ENCODE data around the gene SH2D3C.

Gene SH2D3C

DNA sequence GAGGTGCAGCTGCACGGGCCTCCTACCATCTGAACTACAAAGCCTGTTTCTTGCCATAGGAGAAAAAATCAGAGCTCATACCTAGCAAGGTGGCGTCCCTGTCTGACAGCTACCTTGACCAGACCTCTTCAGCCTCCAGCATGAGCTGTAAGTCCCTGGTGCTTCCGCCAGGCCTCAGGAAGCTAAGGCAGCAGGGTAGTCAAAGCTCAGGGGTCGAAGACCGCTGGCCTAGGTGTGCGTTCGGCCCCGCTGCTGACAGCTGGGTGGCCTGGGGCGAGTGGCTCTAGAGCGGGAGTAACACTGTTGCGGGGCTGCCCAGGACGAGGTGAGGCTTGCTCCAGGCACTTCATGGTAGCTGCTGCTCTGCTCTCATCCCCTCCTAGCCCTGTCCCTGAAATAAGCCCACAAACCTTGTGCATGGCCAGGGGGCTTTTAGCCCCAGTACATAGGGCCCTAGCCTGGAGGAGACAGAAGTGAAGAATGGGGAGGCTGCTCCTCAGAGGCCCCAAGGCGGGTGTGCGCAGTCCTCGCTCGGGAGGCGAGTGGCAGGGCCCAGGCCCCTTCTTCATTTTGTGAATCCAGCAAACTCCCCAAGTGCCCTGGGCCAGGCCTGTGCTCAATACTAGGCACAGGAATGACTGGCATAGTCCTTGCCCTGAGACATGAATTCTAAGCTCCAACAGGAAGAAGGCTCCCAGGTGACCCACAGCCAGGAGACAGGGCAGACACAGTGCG lies 48.8 kb downstream of the SH2D3C start:
- TF ChIP-seq, protein P1, sequence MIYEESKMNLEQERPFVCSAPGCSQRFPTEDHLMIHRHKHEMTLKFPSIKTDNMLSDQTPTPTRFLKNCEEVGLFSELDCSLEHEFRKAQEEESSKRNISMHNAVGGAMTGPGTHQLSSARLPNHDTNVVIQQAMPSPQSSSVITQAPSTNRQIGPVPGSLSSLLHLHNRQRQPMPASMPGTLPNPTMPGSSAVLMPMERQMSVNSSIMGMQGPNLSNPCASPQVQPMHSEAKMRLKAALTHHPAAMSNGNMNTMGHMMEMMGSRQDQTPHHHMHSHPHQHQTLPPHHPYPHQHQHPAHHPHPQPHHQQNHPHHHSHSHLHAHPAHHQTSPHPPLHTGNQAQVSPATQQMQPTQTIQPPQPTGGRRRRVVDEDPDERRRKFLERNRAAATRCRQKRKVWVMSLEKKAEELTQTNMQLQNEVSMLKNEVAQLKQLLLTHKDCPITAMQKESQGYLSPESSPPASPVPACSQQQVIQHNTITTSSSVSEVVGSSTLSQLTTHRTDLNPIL (CRISPR knock-in tag; IDR thresholded peaks at IDR 0.05; ENCODE audit: low read depth) = no peak
- TF ChIP-seq GLIS3 (CRISPR knock-in tag; IDR thresholded peaks at IDR 0.05) (no peak), RARB (CRISPR knock-in tag; IDR thresholded peaks at IDR 0.05) (no peak), TCF4 (CRISPR knock-in tag; IDR thresholded peaks at IDR 0.05; ENCODE audit: borderline replicate concordance) (no peak), ESRRG (CRISPR knock-in tag; IDR thresholded peaks at IDR 0.05) (no peak), ZNF70 (CRISPR knock-in tag; IDR thresholded peaks at IDR 0.05) (no peak), SNAI2 (CRISPR knock-in tag; IDR thresholded peaks at IDR 0.05) (no peak), ISL1 (CRISPR knock-in tag; IDR thresholded peaks at IDR 0.05) (no peak), ZFP30 (CRISPR knock-in tag; IDR thresholded peaks at IDR 0.05) (no peak), ZNF565 (CRISPR knock-in tag; conservative IDR thresholded peaks at IDR 0.05; ENCODE audit: low read depth) (no peak)
- TF ChIP-seq, protein P2, sequence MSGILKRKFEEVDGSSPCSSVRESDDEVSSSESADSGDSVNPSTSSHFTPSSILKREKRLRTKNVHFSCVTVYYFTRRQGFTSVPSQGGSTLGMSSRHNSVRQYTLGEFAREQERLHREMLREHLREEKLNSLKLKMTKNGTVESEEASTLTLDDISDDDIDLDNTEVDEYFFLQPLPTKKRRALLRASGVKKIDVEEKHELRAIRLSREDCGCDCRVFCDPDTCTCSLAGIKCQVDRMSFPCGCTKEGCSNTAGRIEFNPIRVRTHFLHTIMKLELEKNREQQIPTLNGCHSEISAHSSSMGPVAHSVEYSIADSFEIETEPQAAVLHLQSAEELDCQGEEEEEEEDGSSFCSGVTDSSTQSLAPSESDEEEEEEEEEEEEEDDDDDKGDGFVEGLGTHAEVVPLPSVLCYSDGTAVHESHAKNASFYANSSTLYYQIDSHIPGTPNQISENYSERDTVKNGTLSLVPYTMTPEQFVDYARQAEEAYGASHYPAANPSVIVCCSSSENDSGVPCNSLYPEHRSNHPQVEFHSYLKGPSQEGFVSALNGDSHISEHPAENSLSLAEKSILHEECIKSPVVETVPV (CRISPR knock-in tag; IDR thresholded peaks at IDR 0.05) = no peak
- TF ChIP-seq, protein P3, sequence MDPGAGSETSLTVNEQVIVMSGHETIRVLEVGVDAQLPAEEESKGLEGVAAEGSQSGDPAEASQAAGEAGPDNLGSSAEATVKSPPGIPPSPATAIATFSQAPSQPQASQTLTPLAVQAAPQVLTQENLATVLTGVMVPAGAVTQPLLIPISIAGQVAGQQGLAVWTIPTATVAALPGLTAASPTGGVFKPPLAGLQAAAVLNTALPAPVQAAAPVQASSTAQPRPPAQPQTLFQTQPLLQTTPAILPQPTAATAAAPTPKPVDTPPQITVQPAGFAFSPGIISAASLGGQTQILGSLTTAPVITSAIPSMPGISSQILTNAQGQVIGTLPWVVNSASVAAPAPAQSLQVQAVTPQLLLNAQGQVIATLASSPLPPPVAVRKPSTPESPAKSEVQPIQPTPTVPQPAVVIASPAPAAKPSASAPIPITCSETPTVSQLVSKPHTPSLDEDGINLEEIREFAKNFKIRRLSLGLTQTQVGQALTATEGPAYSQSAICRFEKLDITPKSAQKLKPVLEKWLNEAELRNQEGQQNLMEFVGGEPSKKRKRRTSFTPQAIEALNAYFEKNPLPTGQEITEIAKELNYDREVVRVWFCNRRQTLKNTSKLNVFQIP (CRISPR knock-in tag; IDR thresholded peaks at IDR 0.05; ENCODE audit: borderline replicate concordance, low read depth) = no peak
- ATAC-seq = no peak

- no peak for ATAC-seq
- TF ChIP-seq ARNTL (CRISPR knock-in tag; IDR thresholded peaks at IDR 0.05; ENCODE audit: borderline replicate concordance, low read depth) (no peak), SNAI2 (CRISPR knock-in tag; IDR thresholded peaks at IDR 0.05) (no peak), ZFP3 (CRISPR knock-in tag; IDR thresholded peaks at IDR 0.05) (no peak), ESRRG (CRISPR knock-in tag; IDR thresholded peaks at IDR 0.05) (no peak), TOX (CRISPR knock-in tag; IDR thresholded peaks at IDR 0.05; ENCODE audit: borderline replicate concordance) (no peak), TCF4 (CRISPR knock-in tag; IDR thresholded peaks at IDR 0.05; ENCODE audit: borderline replicate concordance) (no peak), ZFP30 (CRISPR knock-in tag; IDR thresholded peaks at IDR 0.05) (no peak), ZNF565 (CRISPR knock-in tag; conservative IDR thresholded peaks at IDR 0.05; ENCODE audit: low read depth) (no peak), OSR1 (CRISPR knock-in tag; IDR thresholded peaks at IDR 0.05) (no peak), BACH2 (CRISPR knock-in tag; IDR thresholded peaks at IDR 0.05; ENCODE audit: borderline replicate concordance) (no peak), ZNF70 (CRISPR knock-in tag; IDR thresholded peaks at IDR 0.05) (no peak), ISL1 (CRISPR knock-in tag; IDR thresholded peaks at IDR 0.05) (no peak), CSDC2 (CRISPR knock-in tag; IDR thresholded peaks at IDR 0.05) (no peak), PPARA (CRISPR knock-in tag; IDR thresholded peaks at IDR 0.05; ENCODE audit: borderline replicate concordance) (no peak)
- TF ChIP-seq, protein P2 (CRISPR knock-in tag; IDR thresholded peaks at IDR 0.05) = no peak
- TF ChIP-seq, protein P4, sequence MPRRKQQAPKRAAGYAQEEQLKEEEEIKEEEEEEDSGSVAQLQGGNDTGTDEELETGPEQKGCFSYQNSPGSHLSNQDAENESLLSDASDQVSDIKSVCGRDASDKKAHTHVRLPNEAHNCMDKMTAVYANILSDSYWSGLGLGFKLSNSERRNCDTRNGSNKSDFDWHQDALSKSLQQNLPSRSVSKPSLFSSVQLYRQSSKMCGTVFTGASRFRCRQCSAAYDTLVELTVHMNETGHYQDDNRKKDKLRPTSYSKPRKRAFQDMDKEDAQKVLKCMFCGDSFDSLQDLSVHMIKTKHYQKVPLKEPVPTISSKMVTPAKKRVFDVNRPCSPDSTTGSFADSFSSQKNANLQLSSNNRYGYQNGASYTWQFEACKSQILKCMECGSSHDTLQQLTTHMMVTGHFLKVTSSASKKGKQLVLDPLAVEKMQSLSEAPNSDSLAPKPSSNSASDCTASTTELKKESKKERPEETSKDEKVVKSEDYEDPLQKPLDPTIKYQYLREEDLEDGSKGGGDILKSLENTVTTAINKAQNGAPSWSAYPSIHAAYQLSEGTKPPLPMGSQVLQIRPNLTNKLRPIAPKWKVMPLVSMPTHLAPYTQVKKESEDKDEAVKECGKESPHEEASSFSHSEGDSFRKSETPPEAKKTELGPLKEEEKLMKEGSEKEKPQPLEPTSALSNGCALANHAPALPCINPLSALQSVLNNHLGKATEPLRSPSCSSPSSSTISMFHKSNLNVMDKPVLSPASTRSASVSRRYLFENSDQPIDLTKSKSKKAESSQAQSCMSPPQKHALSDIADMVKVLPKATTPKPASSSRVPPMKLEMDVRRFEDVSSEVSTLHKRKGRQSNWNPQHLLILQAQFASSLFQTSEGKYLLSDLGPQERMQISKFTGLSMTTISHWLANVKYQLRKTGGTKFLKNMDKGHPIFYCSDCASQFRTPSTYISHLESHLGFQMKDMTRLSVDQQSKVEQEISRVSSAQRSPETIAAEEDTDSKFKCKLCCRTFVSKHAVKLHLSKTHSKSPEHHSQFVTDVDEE (CRISPR knock-in tag; IDR thresholded peaks at IDR 0.05) = no peak
- TF ChIP-seq, protein P5, sequence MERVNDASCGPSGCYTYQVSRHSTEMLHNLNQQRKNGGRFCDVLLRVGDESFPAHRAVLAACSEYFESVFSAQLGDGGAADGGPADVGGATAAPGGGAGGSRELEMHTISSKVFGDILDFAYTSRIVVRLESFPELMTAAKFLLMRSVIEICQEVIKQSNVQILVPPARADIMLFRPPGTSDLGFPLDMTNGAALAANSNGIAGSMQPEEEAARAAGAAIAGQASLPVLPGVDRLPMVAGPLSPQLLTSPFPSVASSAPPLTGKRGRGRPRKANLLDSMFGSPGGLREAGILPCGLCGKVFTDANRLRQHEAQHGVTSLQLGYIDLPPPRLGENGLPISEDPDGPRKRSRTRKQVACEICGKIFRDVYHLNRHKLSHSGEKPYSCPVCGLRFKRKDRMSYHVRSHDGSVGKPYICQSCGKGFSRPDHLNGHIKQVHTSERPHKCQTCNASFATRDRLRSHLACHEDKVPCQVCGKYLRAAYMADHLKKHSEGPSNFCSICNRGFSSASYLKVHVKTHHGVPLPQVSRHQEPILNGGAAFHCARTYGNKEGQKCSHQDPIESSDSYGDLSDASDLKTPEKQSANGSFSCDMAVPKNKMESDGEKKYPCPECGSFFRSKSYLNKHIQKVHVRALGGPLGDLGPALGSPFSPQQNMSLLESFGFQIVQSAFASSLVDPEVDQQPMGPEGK (CRISPR knock-in tag; IDR thresholded peaks at IDR 0.05; ENCODE audit: borderline replicate concordance) = no peak
- TF ChIP-seq, protein P1 (CRISPR knock-in tag; IDR thresholded peaks at IDR 0.05; ENCODE audit: low read depth) = no peak
Observed at GRCh38 chr9:127728808-127729207, 49.7 kb downstream of the SH2D3C start.
